Kidney glomerular epithelial cell (primary cell): Measurements from ENCODE around the gene VDAC1.
"Not testable (repeated sequence)": the region's sequence is repeated elsewhere in the genome, so short reads cannot be mapped to it uniquely, and the experiment has no call there.

Experiments used
- DNase-seq: peaks from one replicate; lab custom pipeline; 2025; lab: John Stamatoyannopoulos, UW

VDAC1 gene

DNA sequence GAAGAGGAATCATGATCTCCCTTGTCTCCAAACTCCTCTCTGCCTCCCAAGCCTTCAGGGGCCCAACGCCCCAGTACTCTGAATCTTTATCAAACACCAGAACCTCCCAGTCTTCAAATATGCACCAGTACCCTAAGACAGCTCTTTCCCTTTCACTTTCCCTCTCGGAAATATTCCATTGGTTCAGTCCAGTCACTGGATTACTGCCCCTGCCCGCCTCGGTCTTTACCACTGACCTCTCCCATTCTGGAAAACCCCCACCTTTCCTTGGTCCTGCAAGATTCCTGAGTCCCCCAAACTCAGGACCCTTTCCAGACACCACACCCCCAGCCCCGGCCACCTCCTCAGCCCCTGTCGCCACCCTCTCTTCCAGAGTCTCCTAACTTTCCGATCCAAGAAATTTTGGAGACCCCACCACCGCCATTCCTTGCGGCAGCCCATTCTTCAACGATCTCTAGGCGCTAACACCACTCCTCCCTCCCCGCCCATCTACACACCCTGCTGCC lies 37.0 kb downstream of the VDAC1 start:
- peak; percentile 34 for DNase-seq

DNA sequence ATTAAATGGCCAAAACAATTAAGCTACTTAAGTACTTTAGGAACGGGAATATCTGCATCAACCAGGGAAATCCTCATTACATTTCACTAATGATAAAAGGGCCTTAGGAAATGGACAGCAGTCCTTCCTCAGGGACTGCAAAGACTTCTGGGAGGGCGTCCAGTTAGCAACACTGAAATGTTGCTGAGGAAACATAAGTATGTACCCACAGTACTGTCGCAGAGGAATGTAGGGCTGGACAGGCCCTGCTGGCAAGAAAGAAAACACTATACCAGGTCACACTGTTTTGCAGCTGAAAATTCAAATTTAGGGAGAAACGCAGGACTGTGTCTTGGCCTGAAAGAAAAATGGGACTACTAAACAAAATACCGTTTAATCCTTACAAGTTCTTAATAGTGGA lies 37.7 kb downstream of the VDAC1 start:
- DNase-seq: peak; percentile 13

DNA sequence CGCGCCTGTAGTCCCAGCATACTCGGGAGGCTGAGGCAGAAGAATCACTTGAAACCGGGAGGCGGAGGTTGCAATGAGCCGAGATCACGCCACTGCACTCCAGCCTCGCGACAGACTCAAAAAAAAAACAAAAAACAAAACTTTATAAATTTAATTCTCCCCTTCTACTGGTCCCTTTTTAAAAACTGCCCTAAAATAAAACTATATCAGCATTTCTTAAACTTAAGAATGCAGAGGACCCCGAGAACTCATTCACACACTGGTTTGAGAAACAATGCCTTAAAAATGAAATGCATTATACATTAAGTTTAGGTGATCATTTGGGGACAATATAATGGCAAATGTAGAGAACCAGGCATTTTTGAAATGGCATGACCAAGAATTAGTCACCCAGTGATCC lies 38.7 kb downstream of the VDAC1 start:
- no peak for DNase-seq

DNA sequence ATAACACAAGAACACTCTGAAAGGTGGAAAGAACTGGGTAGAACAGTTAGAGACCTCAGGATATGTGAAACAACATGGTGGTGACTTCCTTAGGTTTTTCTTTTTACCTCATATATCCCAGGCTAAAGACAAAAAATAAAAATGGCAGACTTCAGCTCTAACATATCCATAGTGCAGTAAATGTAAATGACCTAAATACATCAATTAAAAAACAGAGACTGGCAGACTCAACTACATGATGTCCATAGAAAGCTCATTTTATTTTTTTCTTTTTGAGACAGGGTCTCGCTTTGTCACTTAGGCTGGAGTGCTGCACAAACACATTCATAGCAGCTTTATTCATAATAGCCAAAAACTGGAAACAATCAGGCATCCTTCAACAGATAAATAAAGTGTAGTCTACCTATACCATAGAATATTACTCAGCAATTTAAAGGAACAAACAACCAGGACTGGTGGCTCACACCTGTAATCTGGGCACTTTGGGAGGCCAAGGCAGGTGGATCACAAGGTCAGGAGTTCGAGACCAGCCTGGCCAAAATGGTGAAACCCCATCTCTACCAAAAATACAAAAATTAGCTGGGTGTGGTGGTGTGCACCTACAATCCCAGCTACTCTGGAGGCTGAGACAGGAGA lies 41.2 kb downstream of the VDAC1 start:
- no peak for DNase-seq

DNA sequence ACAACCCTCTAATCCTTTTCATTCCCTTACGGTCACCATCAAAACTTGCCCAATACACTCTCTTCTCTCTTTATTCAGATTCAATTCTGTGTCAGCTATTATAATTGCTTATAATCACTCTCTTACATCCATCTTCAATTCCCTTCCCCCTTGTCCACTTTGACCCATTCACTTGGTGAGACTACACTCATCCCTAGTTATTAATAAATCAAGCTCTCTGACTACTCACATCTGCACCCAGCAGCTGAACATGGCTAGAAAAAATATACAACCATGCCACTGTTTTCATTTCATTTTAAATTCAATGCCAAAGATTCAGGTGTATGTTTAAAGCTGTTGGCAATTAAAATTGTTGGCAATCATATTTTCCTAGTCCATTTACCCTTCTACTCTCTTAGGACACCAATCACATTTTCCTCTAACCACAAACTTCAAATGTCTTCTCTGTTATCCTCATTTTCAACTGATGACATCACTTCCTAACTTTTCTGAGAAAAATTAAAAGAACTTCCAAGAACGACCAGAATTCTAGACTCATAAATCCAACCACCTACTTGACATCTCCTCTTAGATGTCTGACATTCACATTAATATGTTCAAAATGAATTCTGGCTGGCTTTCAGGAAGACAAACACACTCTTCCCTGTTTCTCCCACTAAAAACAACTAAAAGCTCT lies 41.8 kb downstream of the VDAC1 start:
- DNase-seq: peak; percentile 59

DNA sequence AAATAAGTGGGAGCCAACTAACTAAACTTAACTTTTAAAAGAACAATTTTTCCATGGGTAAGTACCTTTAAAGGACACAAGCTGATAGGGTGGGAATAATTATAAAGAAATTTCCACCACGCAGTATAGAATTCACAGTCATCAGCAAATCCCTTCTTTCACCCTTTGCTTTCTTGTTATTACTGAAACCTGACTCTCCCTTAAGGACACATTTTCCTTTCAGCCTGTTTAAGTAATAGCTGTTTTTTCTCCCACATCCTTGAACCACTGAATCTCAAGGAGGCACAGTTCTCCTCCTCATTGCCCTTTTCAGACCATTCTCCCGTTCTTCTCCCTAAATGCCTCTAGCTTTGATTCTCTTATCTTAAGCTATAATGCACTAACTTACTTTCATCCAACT lies 42.6 kb downstream of the VDAC1 start:
- DNase-seq: no peak

DNA sequence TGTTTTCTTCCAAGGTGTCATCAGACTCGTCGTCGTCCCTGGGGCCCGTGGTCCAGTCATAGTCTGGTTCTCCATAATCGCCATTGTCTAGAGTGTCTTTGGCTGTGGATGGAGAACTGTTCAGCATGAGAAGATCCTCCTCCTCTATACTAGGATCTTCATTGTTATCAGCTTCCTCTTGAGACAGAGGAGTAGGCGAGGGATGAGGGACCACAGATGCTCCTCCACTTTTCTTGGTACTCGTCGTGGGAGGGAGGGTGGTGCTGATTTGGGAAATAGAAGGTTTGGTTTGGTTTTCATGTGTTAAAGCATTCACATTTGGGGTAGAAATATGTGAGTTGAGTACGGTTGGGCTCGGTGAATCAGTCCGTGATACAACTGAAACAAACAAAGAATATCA lies 45.1 kb downstream of the VDAC1 start:
- DNase-seq: no peak

DNA sequence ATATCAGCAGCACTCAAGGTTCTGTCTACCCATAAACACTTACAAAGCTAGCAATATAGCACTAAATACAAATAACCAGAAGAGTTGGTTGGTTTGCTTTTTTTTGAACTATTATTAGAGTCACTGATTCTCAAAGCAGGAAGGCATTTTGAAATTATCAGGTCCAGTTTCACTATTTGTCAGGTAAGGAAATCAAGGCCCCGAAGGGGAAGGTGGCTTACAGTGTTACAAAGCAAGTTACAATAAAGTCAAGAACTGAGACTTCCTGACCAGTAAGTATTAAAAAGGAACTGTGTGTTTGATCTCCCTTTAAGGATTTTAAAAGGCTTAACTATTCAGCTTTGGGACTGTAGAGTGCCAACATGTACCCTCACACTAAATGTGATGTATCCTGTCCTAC lies 47.2 kb downstream of the VDAC1 start:
- DNase-seq: no peak

DNA sequence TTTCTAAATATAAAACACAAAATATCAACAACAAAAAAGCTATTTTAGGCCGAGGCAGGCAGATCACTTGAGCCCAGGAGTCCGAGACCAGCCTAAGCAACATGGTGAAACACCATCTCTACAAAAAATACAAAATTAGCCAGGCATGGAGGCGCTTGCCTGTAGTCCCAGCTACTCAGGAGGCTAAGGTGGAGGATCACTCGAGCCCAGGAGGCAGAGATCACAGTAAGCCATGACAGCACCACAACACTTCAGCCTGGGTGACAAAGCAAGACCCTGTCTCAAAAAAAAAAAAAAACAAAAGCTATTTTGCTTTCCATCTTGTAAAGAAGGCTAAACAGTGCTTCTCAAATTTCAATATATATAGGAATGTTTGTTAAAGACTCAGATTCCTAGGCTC lies 47.7 kb downstream of the VDAC1 start:
- no peak for DNase-seq

DNA sequence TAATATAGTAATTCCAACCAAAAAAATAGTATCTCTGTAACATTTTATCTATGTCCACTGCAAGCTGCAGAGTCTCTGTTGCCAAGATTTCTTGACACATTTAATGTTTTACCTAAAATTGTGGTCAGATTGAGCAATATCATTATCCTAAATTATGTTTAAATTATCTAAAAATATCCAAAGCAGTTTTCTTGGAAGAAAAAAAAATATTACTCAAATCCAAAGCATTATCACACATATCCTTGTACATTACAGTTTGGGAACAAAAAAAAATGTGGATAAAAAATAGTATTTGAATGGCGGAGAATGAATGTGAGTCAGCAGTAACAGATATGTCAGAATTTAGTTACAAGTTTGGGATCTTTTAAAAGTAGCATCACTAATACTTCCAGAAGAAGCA lies 48.6 kb downstream of the VDAC1 start:
- not testable (repeated sequence) for DNase-seq

DNA sequence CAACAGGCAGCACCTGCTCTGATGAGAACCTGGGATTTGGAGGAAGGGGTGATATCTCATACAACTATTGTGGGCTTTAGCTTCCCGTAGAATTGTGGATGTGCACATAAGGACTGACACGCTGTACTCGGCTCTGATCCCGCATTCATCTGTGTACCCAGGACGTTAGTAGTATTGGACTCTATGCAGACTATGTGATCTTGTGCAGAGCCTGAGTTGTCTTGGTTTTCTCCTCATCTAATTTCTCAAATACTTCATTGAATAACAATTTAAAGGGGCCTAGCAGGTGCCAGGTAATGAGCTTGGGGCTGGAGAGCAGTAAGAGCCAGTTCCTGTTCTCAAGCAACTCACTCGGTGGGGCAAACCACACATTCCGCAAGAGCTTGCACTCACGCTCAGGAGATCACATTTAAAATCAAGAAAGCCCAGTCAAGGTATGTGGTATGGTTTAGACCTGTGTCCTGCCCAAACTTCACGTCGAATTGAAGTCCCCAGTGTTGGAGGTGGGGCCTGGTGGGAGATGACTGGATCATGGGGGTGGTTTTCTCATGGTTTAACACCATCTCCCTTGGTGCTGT lies 51.1 kb downstream of the VDAC1 start:
- DNase-seq: no peak

DNA sequence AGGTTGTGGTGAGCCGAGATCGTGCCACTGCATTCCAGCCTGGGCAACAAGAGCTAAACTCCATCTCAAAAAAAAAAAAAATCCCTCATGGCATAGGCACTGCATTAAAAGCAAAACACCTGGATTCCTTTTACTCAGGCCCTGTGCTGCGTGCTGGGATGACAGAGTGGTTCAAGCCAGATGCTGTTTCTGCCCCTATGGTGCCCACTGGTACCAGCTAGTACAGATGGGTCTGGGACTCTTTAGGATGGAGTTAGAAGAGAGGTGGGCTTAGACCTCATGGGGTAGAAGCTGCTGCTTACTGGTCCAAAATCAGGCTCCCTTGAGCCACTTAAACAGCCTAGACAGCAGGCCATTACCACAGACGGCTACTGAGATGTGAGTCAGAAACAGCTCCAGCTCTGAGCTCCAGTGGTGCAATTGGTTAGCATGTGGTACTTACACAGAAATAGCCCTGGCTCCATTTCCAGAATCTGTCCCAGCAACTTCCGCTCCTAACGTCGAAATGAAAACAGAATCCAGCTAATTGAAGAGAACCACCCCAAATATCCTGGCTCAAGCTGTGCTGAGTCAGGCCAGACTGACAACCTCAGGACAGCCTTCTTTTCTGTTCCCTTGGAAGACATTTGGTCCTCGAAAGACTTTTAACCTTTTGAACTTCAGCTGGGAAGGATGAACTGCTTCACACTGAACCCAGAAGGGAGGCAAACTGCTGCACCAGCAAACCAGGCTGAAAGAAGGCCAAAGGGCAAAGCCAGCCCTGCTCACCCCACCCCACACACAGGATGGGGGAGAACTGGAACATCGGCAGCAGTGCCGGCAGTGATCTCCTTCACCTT lies 51.8 kb downstream of the VDAC1 start:
- DNase-seq: no peak

DNA sequence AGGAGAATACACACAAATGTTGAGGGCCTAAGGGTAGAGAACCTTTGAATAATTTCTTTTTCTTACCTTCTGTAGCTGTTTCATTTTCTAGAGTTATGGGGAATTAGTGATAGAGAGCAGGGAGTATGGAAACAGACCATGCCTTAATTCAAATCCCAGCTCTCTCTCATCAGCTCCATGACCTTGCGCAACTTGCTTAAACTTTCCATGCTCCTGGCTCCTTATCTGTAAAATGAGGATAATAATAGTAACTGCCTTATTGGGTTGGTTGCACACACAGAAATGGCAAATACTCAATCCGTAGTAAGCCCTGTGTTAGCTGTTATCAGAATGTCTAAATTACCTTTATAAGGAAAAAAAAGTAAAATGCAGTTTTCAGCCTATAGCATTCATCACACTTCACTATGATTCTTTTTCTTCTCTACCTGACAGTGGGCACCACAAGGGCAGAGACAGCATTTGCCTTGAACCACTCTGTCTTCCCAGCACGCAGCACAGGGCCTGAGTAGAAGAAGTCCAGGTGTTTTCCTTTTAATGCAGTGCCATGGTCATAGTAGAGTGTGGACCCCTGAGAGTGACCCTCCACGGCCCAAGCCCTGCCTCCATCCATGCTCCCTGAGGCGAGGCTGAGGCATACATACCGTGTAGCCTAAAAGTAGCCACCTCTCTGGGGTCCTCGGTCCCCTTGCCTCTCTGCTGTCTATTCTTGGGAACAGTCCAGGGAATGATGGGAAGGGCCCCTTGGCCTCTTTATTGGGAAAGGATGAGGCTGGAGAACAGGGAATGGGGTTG lies 53.8 kb downstream of the VDAC1 start:
- no peak for DNase-seq

DNA sequence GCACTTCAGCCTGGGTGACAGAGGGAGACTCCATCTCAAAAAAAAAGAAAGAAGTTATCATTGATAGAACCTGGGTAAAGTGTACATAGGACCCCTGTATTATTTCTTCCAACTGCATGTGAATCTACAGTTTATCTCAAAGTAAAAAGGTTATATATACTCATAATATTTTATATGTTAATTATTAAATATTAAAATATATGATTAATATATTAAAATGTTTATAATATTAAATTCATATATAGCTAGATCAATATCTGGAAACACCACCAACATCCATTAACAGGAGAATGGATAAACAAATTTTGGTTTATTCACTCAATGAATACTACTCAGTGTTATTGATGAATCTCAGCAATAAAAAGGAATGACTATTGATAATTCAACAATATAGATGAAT lies 56.1 kb downstream of the VDAC1 start:
- DNase-seq: no peak

DNA sequence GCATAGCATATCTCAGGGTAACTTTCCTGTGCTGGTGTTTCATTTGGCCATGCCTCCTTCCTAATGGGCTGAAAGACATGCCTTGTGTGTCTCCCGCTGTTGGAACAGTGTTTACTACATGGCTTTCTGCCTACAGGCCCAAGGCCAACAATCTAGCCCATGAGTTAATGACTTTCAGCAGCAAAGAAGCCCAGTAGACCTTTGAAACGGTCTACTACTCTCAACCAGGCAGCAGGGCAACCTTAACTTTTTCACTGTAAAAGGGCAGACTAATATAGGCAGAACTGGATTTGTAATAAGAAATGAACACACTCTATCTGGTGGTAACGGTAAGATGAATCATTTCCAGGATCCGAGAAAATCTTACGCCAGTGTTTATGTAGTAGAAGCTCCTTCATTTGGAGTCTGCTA lies 57.3 kb downstream of the VDAC1 start:
- DNase-seq: peak; percentile 20

DNA sequence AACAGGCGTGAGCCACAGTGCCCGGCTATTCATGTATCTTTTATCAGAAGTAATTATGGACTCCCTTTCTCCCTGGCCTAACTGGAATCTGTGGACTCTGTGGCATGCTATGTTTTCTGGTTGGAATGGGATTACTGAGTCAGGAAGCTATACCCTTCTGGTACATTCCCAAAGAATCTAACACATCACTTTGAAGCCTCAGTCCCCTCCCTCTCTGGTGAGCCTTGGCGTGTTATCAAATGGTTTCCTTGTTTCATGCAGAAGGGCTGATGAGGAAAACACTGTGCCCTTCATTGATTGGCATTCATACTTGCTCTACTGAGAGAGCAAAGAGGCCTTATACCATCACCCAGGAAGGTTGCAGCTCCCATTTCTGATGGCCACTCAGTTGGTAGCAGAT lies 59.2 kb downstream of the VDAC1 start:
- no peak for DNase-seq

DNA sequence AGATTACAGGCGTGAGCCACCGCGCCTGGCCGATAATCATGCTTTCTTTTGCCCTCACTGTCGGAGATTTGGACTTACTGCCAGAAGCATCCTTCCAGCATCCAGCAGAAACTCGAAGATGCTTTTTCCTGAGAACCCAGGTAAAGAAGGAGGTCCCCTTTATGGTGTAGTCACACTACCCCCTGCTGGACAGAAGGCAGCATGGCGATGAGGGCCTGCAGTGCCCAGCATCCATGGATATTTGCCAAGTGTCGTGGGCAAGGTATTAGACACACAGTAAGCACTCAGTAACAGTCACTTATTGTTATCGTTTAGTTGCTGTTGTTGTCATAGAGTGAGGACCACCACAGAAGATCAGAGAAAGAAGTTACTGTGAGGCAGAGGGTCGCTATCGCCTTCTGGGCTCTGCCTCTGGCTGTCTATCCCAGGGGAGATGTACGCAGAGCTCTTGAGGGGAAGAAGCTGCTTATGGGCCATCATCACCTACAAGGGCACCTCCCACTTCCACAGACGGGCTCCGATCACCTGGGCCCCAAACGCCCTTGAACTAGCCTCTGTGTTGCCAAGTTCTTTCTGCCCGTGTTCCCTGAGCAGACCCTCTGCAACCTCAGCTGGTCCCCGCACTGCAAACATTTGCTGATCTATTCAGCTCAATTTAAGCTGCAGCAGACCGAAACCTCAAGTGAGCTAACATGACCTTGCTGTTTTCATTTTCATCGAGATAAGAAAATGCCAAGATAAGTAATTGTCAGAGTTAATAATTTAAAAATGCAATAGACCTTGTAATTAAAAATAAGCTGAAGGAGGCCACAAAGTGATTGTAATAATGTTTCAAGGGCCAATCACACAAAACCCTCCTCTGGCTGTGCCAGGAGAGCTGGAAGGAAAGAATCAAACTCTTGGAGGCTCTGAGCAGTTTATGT lies 60.3 kb downstream of the VDAC1 start:
- peak; percentile 81 for DNase-seq

DNA sequence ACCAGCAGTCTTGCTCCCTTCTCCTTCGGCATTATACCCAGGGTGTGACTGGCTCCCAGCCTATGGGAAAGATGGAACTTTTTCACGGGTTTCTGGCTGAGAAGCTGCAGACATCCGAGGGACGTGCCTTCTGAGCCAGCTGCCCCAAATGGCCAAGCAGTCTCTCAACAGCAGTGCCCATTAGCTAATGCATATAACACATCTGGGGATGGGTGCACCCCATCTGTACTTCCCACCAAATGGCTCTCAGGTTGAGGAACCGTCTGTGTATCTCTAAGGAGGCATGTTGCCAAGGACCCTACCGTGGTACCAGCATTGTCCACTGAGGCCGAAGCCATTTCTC lies 61.3 kb downstream of the VDAC1 start:
- DNase-seq: no peak

DNA sequence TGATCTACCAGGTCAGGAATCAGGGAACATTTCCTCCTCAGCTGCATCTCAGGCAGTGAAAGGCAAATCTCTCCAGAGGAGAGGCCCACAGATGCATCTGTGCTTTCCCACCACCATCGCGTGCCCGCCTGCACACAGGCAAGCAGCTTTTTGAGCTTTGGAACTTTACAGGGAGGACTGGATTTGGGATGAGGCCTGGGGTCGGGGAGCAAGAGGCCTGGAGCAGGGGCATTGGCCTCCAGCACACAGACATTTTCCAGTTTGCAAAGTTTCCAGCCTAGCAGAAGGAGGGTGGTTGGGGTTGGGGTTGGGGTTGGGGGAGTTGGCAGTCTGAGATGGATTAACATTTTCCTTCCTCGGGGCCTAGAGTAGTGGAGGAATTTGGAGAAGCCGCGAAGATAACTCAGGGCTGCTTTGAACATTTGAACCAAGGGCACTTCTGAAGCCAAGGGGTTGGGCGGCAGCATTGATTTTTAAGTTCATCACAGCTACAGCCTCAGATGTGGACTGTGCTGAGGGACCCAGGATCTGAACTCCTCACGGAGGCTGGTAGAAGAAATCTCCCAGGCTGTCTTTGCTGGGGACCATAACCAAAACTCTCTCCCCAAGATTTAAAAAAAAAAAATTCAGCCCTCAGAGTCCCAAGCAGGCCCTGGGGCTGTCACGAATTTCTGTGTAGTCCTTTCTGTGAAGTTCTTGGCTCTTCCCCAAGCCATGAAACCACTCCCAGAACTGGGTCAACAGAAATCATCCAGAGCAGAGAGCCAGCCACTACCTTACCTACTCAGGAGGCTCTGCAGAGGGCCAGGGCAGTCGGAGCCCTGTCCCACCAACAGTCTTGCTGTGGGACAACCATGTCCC lies 61.9 kb downstream of the VDAC1 start:
- no peak for DNase-seq
